Fibroblast of lung (primary cell): Measurements from ENCODE around the gene LYVE1. TPM values are rescaled to one million over a fixed set of nuclear protein-coding genes. Genes with fewer than 3 reads are reported as not detected.

Experiments used
- DNase-seq, 2 donors: peaks; one replicate each; pipeline versions ENCODE4 v3.0.0 to v3.0.0-alpha.2; 2010; ENCODE audit warnings: low read depth in 2 of 2
- H2AFZ ChIP-seq: 2 replicates; pipeline ENCODE4 v1.5.1; 2012; ENCODE audit warnings: low read length, control low read depth, inconsistent platforms
- H3K27ac ChIP-seq: 2 replicates; pipeline ENCODE4 v1.5.1; 2011; ENCODE audit warnings: low read length, control low read depth; ENCODE audit not compliant: insufficient read depth
- H3K27me3 ChIP-seq: 2 replicates; pipeline ENCODE4 v1.5.1; 2011; ENCODE audit warnings: mild to moderate bottlenecking, low read length; ENCODE audit not compliant: control insufficient read depth, insufficient read depth
- H3K36me3 ChIP-seq: 2 replicates; pipeline ENCODE4 v1.5.1; 2011; ENCODE audit warnings: low read length; ENCODE audit not compliant: control insufficient read depth, insufficient read depth
- H3K4me1 ChIP-seq: 2 replicates; pipeline ENCODE4 v1.5.1; 2011; ENCODE audit warnings: low read length; ENCODE audit not compliant: control insufficient read depth, insufficient read depth; ENCODE audit errors: extremely low read depth
- H3K4me2 ChIP-seq: 2 replicates; pipeline ENCODE4 v1.5.1; 2011; ENCODE audit warnings: low read length, control low read depth; ENCODE audit not compliant: insufficient read depth; ENCODE audit errors: extremely low read depth
- H3K4me3 ChIP-seq, 4 experiments: fragments of 200-600 bp in 1 of 4; sonication (generic) in 1 of 4; replicated peaks in 1 of 4; 2 replicates each; pipeline ENCODE4 v1.5.1; 2011 to 2016; ENCODE audit warnings: low read length in 4 of 4, low read depth in 3 of 4, mild to moderate bottlenecking in 3 of 4, control low read depth in 2 of 4, inconsistent platforms in 1 of 4, mixed read lengths in 1 of 4; ENCODE audit not compliant: insufficient read depth in 1 of 4; ENCODE audit errors: control extremely low read depth in 1 of 4
- H3K79me2 ChIP-seq: 2 replicates; pipeline ENCODE4 v1.5.1; 2012; ENCODE audit warnings: mild to moderate bottlenecking, low read length, inconsistent platforms; ENCODE audit not compliant: control insufficient read depth, insufficient read depth
- H3K9ac ChIP-seq: 2 replicates; pipeline ENCODE4 v1.5.1; 2011; ENCODE audit warnings: mild to moderate bottlenecking, low read length, control low read depth; ENCODE audit not compliant: insufficient read depth
- H3K9me3 ChIP-seq: 2 replicates; pipeline ENCODE4 v1.5.1; 2012; ENCODE audit warnings: low read depth, low read length; ENCODE audit not compliant: control insufficient read depth, insufficient read depth
- H4K20me1 ChIP-seq: 2 replicates; pipeline ENCODE4 v1.5.1; 2011; ENCODE audit warnings: low read length; ENCODE audit not compliant: control insufficient read depth, insufficient read depth; ENCODE audit errors: extremely low read depth
- CTCF ChIP-seq, 2 donors: IDR thresholded peaks in 1 of 2; conservative IDR thresholded peaks in 1 of 2; 1 replicate in 1 of 2; 2 replicates in 1 of 2; pipeline ENCODE4 v1.5.1; 2011 to 2012; ENCODE audit warnings: low read length in 2 of 2, control low read depth in 1 of 2, inconsistent platforms in 1 of 2, low read depth in 1 of 2, mild to moderate bottlenecking in 1 of 2
- EZH2 ChIP-seq: IDR thresholded peaks from 2 replicates; pipeline ENCODE4 v1.5.1; 2012; ENCODE audit warnings: low read length, control low read depth, mild to moderate bottlenecking; ENCODE audit errors: missing control alignments
- polyA plus RNA-seq, 2 donors: library from polyadenylated mRNA; depleted of rRNA in 1 of 2; stranded (reverse) in 1 of 2; unstranded in 1 of 2; fragments of >200 nt; gene quantifications; 2 replicates each; pipeline ENCODE4 v1.2.1, GENCODE V29; 2011 to 2012; ENCODE audit warnings: missing spikeins in 1 of 2
- total RNA-seq: library from RNA; depleted of rRNA; stranded (reverse); fragments of >200 nt; gene quantifications from 2 replicates; pipeline ENCODE4 v1.2.1, GENCODE V29; 2014

The LYVE1 gene
- total and polyA plus RNA-seq, 2 donors (not counting 1 experiment from before 2014, with no cell fraction given) = 0.08 to 0.17 TPM

DNA sequence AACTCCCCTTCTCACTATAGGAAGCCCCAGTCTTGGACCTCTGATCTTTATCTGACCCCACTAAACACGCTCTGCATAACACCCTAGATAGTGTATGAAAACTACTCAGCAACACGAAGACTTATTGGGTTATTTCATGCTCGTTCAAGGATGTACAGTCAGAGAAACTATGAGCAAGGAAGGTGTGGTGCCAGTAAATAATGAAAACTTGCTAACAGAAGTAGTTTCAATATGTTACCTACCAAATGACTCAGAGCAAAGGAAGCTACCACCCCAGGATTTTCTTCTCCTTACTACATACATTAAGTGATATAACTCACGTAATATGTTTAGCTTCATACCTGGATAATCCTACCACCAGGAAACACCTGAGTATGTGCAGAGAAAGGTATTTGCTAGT, 25.9 kb upstream of the LYVE1 start:
- H3K4me1 ChIP-seq = peaks cover 10% of the 10 kb centered on the region
- H3K9ac ChIP-seq = no peak overlapping the region
- no peak overlapping the region for H3K4me3 ChIP-seq
- TF ChIP-seq CTCF (conservative IDR thresholded peaks at IDR 0.05 in 1 of 2, IDR thresholded peaks at IDR 0.05 in 1 of 2; ENCODE audit: low read depth in 1 of 2, low read length in 2 of 2) = no peak
- no peak for TF ChIP-seq EZH2
- H3K4me2 ChIP-seq = no peak overlapping the region
- no peak overlapping the region for H3K27ac ChIP-seq
- H2AFZ ChIP-seq = no peak overlapping the region
- H3K9me3 ChIP-seq = no peaks in the 10 kb centered on the region
- peaks cover 5% of the 10 kb centered on the region for H3K36me3 ChIP-seq
- H4K20me1 ChIP-seq = no peaks in the 10 kb centered on the region
- no peaks in the 10 kb centered on the region for H3K79me2 ChIP-seq
- no peaks in the 10 kb centered on the region for H3K27me3 ChIP-seq
- DNase-seq = no peak

GRCh38 chr11:10592331-10592730, 23.9 kb upstream of the LYVE1 start:
- Histone ChIP-seq H3K4me1 (peaks cover 10% of the 10 kb centered on the region), H3K27me3 (no peaks in the 10 kb centered on the region), H3K9me3 (no peaks in the 10 kb centered on the region), H3K4me3 (no peak overlapping the region), H4K20me1 (no peaks in the 10 kb centered on the region), H3K4me2 (no peak overlapping the region), H3K79me2 (no peaks in the 10 kb centered on the region), H2AFZ (no peak overlapping the region), H3K9ac (no peak overlapping the region), H3K27ac (peak overlapping the region; percentile 47), H3K36me3 (peaks cover 5% of the 10 kb centered on the region)
- TF ChIP-seq CTCF (conservative IDR thresholded peaks at IDR 0.05 in 1 of 2, IDR thresholded peaks at IDR 0.05 in 1 of 2; ENCODE audit: low read depth in 1 of 2, low read length in 2 of 2) (no peak), EZH2 (no peak)
- DNase-seq = peak; percentile 95 to 97

DNA sequence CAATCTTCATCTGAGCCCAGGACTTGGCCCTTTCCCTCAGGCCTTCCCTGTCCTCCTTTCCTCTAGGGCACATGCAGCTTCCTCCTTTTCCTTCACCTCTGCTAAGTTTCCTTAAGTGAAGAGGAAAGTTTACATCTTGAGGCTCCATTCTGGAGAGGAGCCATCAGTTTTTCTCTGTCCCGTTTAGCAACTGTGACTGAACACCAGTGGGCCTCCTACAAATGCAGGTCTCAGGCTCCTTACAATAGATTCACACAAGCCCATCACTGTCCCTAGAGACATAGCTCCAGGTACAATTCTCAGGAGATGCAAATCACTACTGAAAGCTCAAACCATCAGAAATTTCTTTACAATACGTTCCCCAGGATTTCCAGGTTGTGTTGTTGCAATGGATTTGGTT, 23.3 kb upstream of the LYVE1 start:
- H3K36me3 ChIP-seq = peaks cover 5% of the 10 kb centered on the region
- DNase-seq = no peak
- peaks cover 12% of the 10 kb centered on the region for H3K4me1 ChIP-seq
- no peaks in the 10 kb centered on the region for H3K27me3 ChIP-seq
- H4K20me1 ChIP-seq = no peaks in the 10 kb centered on the region
- H3K4me2 ChIP-seq = peak overlapping the region; percentile 19
- H2AFZ ChIP-seq = no peak overlapping the region
- no peaks in the 10 kb centered on the region for H3K79me2 ChIP-seq
- peak overlapping the region; percentile 47 for H3K27ac ChIP-seq
- H3K9ac ChIP-seq = no peak overlapping the region
- no peaks in the 10 kb centered on the region for H3K9me3 ChIP-seq
- no peak overlapping the region for H3K4me3 ChIP-seq
- no peak for TF ChIP-seq EZH2
